Calu3 (cell line): ENCODE measurements around the gene ZNF467. TPM values are rescaled to one million over a fixed set of nuclear protein-coding genes. Genes with fewer than 3 reads are reported as not detected.

Experiments used
- BruUV-seq: library from RNA; stranded (reverse); fragments of 400-500 nt; replicated peaks from 2 replicates; lab custom pipeline; 2021; lab: Mats Ljungman, UMichigan
- CTCF ChIA-PET: fragments of 300-600 bp; sonication (Branson Sonifier 250); formaldehyde crosslinking; loops from one replicate; lab custom pipeline; 2022; ENCODE audit warnings: antibody characterized with exemption; lab: Charles Lee
- DNase-seq: peaks from one replicate; pipeline ENCODE4 v3.0.0; 2022
- H3K27ac Mint-ChIP-seq: one replicate; pipeline ENCODE4 v1.8.0; 2022; ENCODE audit warnings: mixed read lengths; ENCODE audit not compliant: unreplicated experiment
- H3K27me3 Mint-ChIP-seq: one replicate; pipeline ENCODE4 v1.8.0; 2022; ENCODE audit warnings: mixed read lengths; ENCODE audit not compliant: unreplicated experiment
- H3K36me3 Mint-ChIP-seq: one replicate; pipeline ENCODE4 v1.8.0; 2022; ENCODE audit warnings: mild to moderate bottlenecking, moderate library complexity, mixed read lengths; ENCODE audit not compliant: insufficient read depth, unreplicated experiment
- H3K4me1 Mint-ChIP-seq: one replicate; pipeline ENCODE4 v1.8.0; 2022; ENCODE audit warnings: mild to moderate bottlenecking, low read depth, mixed read lengths; ENCODE audit not compliant: unreplicated experiment
- H3K4me3 Mint-ChIP-seq: one replicate; pipeline ENCODE4 v1.8.0; 2022; ENCODE audit warnings: mild to moderate bottlenecking, low read depth, moderate library complexity, mixed read lengths; ENCODE audit not compliant: unreplicated experiment
- H3K9me3 Mint-ChIP-seq: one replicate; pipeline ENCODE4 v1.8.0; 2022; ENCODE audit warnings: low read depth, mixed read lengths; ENCODE audit not compliant: unreplicated experiment
- intact Hi-C: fragments of 100-400 bp; cut with micrococcal nuclease; formaldehyde crosslinking; loops from one replicate; pipeline ENCODE4 v1.10.0; 2022; ENCODE audit not compliant: unreplicated experiment
- total RNA-seq: library from RNA; stranded (reverse); gene quantifications from 2 replicates; pipeline ENCODE4 v1.2.3, GENCODE V29; 2022
- TF ChIP-seq, protein P1 (sequence below): fragments of 200-600 bp; IDR thresholded peaks from one replicate; pipeline ENCODE4 v1.8.0; 2022; ENCODE audit warnings: antibody characterized with exemption; ENCODE audit not compliant: unreplicated experiment

ZNF467 gene
- total RNA-seq, 1 experiment from 2014 or later: 0.54 TPM

DNA sequence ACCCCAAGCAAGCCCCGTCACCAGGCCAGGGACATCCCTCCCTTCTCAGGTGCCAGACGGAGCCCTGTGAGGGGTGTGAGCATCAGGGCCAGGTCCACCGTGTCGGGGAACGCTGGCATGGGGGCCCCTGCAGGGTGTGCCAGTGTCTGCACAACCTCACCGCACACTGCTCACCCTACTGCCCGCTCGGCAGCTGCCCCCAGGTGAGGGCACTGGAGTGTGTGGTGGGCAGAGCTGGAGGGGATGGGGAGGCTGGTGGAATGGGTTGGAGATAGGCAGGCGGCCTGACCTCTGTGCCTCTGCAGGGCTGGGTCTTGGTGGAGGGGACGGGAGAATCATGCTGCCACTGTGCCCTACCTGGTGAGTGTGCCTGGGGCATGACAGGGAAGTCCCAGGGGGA is 19.9 kb upstream of the ZNF467 start:
- no TSS peak for BruUV-seq
- CTCF ChIA-PET: no interaction called here
- intact Hi-C loops: no loop called here
- no peak for DNase-seq
- Mint-ChIP-seq H3K36me3 (no peaks in the 10 kb centered on the region), H3K4me3 (no peak overlapping the region), H3K9me3 (no peaks in the 10 kb centered on the region), H3K27ac (no peak overlapping the region), H3K27me3 (peaks cover 86% of the 10 kb centered on the region), H3K4me1 (no peaks in the 10 kb centered on the region)
- TF ChIP-seq, protein P1, sequence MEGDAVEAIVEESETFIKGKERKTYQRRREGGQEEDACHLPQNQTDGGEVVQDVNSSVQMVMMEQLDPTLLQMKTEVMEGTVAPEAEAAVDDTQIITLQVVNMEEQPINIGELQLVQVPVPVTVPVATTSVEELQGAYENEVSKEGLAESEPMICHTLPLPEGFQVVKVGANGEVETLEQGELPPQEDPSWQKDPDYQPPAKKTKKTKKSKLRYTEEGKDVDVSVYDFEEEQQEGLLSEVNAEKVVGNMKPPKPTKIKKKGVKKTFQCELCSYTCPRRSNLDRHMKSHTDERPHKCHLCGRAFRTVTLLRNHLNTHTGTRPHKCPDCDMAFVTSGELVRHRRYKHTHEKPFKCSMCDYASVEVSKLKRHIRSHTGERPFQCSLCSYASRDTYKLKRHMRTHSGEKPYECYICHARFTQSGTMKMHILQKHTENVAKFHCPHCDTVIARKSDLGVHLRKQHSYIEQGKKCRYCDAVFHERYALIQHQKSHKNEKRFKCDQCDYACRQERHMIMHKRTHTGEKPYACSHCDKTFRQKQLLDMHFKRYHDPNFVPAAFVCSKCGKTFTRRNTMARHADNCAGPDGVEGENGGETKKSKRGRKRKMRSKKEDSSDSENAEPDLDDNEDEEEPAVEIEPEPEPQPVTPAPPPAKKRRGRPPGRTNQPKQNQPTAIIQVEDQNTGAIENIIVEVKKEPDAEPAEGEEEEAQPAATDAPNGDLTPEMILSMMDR: no peak

DNA sequence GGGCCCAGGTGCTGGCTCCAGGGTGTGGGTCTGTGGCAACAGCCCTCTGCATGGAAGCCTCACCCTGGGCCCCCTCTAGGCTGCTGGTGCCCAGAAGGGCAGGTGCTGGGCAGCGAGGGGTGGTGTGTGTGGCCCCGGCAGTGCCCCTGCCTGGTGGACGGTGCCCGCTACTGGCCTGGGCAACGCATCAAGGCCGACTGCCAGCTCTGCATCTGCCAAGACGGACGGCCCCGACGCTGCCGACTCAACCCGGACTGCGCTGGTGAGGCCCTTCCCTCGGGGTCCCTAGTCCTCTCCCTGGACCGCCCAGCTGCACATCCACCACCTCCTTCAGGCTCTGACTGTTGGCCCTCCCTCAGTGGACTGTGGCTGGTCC is 18.8 kb upstream of the ZNF467 start:
- Mint-ChIP-seq H3K9me3 (no peaks in the 10 kb centered on the region), H3K27ac (no peak overlapping the region), H3K27me3 (peaks cover 83% of the 10 kb centered on the region), H3K4me1 (no peaks in the 10 kb centered on the region), H3K4me3 (no peak overlapping the region), H3K36me3 (no peaks in the 10 kb centered on the region)
- CTCF ChIA-PET: no interaction called here
- intact Hi-C loops: no loop called here
- DNase-seq: no peak
- no TSS peak for BruUV-seq
- TF ChIP-seq, protein P1: no peak

DNA sequence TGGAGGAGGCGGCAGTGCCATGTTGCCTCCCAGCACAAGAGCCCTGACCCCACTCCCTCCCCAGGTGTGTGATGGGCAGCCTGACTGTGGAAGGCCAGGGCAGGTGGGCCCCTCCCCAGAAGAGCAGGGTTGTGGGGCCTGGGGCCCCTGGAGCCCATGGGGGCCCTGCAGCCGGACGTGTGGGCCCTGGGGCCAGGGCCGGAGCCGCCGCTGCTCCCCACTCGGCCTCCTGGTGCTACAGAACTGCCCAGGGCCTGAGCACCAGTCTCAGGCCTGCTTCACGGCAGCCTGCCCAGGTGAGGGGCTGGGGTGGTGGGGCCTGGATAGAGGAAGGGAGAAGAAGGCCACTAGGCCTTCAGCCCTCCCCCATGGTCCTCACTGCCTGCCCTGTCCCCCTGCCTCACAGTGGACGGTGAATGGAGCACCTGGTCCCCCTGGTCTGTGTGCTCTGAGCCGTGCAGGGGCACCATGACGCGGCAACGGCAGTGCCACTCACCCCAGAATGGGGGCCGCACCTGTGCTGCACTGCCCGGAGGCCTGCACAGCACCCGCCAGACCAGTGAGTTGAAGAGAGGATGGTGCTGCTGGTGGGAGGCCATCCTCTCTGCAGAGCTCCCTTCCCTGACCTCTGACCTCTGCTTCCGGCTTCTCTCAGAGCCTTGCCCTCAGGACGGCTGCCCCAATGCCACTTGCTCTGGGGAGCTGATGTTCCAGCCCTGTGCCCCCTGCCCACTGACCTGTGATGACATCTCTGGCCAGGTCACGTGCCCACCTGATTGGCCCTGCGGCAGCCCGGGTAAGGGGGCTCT is 18.2 kb upstream of the ZNF467 start:
- CTCF ChIA-PET: no interaction called here
- H3K4me1 Mint-ChIP-seq: no peaks in the 10 kb centered on the region
- intact Hi-C loops: no loop called here

DNA sequence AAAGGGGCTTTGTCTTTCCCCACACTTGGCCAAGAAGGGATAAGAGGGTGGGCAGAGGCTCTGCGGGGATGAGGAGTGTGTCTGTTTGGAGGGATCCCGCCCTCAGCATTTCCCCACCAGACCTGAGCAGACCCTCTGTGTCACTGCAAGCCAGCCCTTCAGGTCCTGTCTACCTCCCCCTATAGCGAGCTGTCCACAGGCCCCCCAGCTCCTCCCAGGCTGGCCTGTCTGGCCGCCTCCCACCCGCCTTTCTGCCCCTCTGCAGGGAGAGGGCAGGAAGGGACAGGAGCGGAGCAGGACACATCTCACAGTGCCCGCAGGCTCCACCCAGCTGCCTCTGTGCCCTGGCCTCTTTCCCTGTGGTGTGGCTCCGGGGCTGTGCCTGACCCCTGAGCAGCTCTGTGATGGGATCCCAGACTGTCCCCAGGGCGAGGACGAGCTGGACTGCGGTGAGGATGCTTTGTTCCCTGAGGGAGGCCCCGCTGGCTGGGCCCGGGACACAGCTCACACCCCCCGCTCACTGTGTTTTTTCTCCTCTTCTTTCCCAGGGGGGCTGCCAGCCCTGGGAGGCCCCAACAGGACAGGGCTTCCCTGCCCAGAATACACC is 17.5 kb upstream of the ZNF467 start:
- TF ChIP-seq, protein P1: no peak
- no TSS peak for BruUV-seq
- intact Hi-C loops: no loop called here
- Mint-ChIP-seq H3K27ac (no peak overlapping the region), H3K4me3 (no peak overlapping the region), H3K9me3 (no peaks in the 10 kb centered on the region), H3K4me1 (no peaks in the 10 kb centered on the region), H3K27me3 (peaks cover 89% of the 10 kb centered on the region), H3K36me3 (no peaks in the 10 kb centered on the region)
- CTCF ChIA-PET: no interaction called here
- DNase-seq: no peak

More for the DNA sequence above, 18.2 kb upstream of the ZNF467 start:
- Mint-ChIP-seq H3K27ac (no peak overlapping the region), H3K36me3 (no peaks in the 10 kb centered on the region), H3K9me3 (no peaks in the 10 kb centered on the region), H3K4me3 (no peak overlapping the region), H3K27me3 (peaks cover 88% of the 10 kb centered on the region)
- no TSS peak for BruUV-seq
- DNase-seq: no peak
- TF ChIP-seq, protein P1: no peak
